ENCODE data around the gene OR52B4.
"Not testable (repeated sequence)": the region's sequence is repeated elsewhere in the genome, so short reads cannot be mapped to it uniquely, and the experiment has no call there.

OR52B4 gene

DNA sequence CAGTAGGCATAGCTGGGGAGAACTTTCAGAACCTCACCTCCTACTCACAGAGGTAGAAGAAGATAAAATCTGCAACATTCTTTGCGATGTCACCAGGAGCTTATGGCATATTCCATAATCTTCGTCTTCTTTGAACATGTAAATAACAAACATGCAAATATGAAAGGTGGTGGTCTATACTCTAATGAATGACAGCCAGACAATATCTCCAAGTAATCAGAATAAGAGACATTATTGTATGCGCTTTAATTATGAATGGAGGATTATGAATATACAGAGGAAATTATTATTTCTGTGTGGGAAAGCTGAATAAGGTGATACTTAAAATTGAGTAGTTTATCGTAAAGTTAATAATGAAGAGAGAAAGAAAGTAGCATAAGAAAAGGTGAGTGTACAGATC, at the start of gene OR52B4:
OR52B4 (minus strand) TSS at position 101 of the 400 bp plus-strand sequence; CDS start at position 10, 91 bp downstream.
- no peak for DNase-seq

DNA sequence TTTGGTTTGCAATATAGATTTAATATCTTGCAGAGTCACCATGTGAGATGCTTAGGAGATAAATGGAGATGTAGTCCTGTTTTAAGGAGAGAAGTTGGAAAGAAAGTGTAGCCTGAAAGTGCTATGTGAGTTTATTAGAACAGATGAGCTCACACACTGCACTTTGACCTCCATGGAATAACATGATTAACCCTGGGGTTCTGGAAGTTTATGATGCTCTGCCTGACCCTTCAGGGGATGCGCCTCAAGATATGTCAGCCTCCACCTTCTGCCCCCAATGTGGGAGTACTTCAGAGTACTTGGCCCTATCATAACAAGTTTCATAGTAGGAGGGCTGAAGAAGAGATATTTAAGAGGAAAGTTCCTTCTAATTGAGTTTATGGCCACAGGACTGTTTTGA, 48.6 kb upstream of the OR52B4 start:
- no peak for DNase-seq

DNA sequence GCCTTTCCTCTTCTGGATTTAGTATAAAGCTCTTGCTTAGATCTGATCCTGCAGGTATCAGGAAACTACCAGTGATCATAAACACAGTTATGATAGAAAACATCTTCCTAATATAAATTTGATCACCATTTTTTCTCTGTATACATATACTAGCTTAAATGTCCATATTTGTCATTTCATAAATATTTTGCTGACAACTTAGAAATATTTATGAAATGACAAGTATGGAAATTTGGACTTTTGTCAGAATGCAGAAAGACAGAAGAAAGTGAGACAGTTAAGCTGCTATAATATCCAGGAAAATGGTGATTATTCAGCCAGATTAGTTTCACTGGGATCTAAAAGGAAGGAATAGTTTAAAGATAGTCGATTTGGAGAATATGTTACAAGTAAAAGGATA, 48.1 kb upstream of the OR52B4 start:
- no peak for DNase-seq

DNA sequence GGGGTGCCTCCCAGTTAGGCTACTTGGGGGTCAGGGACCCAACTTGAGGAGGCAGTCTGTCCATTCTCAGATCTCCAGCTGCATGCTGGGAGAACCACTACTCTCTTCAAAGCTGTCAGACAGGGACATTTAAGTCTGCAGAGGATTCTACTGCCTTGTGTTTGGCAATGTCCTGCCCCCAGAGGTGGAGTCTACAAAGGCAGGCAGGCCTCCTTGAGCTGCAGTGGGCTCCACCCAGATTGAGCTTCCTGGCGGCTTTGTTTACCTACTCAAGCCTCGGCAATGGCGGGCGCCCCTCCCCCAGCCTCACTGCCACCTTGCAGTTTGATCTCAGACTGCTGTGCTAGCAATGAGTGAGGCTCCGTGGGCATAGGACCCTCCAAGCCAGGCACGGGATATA, 38.0 kb upstream of the OR52B4 start:
- not testable (repeated sequence) for DNase-seq

DNA sequence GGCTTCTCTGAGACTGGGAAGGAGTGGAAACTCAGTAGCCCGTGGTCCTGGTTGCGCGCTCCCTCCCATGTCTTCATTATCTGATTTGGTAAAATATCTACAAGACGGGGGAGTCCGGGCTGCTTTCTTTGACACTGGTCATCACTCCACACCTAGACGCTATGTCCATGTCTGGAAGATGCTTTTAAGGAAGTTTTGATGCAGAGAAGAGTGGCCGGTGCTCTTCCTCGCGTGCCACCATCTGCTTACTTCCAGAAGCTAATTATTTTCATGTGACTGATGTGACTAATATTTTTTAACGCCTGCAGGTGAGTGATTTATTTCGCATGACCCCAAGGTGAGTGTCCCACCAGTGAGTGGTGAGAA, 25.7 kb upstream of the OR52B4 start:
- no peak for DNase-seq

DNA sequence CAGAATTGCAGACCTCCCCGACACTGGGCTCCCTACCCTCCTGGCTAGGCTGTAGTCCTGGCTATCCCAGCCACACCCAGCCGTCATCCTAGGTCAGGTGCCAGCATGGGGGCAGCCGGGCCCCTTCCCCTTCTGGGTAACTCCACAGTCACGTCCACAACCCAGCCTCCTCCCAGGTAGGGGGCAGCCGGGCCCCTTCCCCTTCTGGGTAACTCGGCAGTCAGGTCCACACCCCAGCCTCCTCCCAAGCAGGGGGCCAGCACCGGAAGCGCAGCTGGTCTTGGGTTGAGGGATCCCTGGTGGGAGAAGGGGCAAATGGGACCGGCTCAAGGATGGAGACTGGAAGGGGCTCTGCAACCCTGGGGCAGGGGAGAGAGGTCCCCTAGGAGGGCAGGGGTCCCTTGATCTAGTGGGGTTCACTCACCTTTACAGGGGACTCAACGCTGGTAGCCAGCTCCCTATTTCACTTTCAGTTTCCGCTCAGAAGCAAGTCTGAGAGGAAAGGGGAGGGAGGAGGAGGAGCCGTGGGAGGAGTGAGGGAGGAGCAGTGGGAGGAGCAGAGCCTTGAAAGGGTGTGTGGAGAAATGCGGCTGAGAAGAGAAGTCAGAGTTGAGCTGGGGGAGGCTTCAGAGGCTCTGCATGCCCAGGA, 25.1 kb upstream of the OR52B4 start, which contains the start of gene TRIM21:
TRIM21 (minus strand) TSS at position 494 of the 649 bp plus-strand sequence. CDS start 3,293 bp downstream, outside the sequence.
- no peak for DNase-seq

DNA sequence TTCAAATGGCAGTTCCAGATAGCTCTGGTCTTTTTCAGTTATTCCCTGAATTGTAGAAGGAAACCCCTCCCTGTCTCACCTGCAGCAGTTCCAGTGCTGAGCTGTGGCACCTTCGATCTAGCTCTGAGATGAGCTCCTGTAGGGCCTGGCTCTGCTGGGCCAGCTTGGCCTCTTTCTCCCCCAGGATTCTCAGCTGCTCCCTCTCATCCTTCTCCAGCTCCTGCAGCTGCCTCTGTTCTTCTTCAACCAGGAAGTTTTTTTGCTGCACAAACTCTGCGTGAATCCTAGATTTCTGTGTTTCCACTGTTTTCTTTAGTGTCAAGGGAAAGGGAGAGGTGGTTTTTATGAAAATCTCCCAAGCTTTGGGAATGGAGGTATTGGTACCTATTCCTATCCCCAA, 20.0 kb upstream of the OR52B4 start:
- no peak for DNase-seq

DNA sequence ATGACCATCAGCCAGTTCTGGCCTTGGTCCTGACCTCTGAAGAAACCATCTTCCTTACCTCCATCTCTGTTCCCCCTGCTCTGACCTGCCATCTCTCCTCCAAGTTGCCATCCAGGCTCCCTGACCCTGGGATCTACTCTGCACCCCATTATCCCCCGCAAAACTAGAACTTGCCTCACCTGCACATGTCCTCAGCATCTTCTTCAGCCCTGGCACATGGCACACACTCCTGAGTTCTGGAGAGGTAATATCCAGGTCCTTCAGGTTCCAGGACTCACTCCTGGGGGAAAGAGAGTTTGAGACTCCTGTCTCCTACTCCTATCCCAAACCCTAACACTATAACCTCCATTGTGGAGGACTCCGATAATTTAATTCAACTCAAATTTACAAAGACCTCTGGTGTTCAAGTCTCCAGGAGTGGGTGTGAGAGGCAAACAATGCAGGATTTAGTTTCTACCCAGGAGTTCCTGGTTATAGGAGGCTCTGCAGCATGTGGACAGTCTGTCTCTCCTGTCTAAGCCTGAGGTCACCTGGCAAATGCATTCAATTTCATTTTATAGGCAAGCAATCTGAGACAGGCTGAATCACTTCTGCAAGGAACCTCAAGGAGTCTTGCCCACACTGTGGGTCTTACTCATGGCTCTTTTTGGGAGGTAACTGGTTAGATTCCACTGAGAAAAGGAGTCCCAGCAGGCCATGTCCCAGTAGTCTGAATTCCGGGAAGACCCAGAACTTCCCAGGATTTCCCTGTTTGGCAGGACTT, 18.0 kb upstream of the OR52B4 start:
- DNase-seq: no peak

DNA sequence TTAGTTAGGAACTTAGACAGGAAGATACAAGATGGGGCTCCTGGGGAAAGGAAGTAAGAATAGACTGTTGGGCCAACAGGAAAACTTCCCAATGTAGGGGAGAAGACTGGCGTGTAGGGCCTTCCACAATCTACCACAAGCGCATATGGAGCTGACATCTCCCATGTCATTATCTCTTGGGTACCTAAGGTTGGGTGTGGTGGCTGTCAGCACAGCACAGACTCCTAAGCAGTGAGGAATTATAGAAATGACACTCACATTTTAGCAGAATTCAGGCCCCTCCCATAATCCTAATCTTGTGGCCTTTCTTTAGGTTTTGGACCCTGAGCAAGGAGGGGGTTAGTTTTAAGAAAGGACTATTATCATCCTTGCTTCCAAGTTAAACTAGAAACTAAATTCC, 13.7 kb upstream of the OR52B4 start:
- no peak for DNase-seq

DNA sequence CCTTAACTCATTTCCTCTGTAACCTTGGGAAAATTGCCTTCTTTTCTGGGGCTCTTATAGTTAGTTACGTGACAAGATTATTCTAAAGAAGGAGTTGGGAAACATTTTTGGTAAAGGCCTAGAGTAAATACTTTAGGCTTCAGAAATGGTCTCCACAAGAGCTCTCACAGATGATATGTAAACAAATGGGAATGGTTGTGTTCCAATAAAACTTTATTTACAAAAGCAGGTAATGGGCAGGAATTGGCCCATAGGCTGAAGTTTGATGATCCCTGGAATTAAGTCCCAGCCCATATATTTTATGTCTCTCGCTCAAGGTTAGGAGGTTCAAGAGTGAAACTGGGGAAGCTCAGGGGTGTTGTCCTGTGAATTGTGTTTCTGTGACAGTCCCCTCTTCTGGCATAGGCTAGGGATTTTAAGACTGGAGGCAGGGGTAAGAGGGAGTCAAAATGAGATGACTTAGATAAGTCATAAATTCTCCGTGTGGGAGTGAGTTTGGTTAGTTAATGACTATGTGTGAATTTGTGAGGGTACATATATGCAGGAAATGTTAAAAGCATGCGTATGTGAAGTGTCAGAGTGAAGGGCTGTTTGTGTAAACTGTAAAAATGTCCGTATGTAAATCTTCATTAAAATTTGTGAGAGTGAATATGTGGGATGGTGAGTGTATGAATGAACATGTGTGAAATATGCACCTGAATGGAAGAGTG, 7.4 kb upstream of the OR52B4 start:
- no peak for DNase-seq

DNA sequence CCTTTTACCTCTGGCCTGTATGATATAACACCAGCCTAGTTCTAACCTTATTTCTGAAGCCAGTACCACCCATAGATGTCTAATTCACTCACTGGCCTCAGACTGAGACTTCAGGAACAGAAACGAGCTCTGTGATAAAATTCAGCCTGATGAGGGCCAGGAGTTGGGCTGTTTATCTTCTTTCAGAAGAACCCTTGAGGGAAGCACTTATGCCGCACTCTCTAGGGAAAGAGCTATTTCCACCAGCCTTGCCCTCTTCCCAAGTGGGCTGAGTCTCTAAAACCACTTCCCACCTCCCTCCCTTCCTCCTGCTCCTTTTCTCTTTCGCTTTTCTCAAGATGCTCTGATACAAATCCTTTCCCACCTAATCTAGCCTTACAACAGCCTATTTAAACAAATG, 2.0 kb upstream of the OR52B4 start:
- DNase-seq: no peak

DNA sequence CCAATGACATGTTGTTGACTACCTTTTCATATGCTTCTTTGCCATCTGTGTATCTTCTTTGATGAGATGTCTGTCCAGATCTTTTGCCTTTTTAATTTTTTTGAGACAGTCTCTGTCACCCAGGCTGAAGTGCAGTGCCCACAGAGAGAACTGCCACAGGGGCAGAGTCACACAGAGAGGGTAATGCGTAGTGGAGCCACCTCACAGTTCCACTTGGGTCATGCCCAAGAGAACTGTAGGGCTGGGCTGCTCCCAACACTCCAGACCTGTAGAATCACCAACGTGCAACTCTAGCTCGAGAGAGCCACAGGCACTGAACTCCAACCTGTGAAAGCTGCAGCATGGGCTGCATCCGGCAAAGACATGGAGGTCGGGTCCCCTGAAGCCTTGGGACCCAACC, 20.0 kb downstream of the OR52B4 start:
- DNase-seq: not testable (repeated sequence)

DNA sequence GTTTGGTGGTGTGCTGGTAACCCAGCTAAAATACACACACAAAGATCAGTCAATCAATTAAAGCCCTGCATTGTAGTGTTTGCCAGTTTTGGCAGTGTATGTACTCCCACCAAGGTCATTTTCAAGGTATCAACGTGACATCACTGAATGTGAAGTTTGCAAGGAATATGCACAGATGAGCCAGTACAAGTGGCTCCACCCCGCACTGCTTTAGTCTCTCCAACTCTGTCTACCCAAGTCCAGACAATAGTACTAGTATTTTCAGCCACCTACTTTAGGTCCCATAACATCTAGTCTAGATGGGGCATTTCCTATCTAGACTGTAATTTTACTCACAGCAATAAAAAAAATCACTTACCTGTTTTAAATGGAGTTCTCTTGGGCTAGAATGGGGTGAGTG, 22.8 kb downstream of the OR52B4 start:
- DNase-seq: not testable (repeated sequence)

DNA sequence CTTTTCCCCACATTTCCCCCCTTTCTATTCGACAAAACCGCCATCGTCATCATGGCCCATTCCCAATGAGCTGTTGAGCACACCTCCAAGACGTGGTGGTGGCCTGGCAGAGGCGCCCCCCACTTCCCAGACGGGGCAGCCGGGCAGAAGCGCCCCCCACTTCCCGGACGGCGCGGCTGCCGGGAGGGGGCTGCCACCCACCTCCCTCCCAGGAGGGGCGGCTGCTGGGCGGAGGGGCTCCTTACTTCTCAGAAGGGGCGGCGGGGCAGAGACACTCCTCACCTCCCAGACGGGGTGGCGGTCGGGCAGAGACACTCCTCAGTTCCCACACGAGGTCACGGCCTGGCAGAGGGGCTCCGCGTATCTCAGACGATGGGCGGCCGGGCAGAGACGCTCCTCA, 33.8 kb downstream of the OR52B4 start:
- not testable (repeated sequence) for DNase-seq

Measured in NCI-H524 treated with DMSO at 0.1 percent for 48 hours (cell line).